A673 (cell line): ENCODE measurements around the gene IGFBPL1. TPM values are rescaled to one million over a fixed set of nuclear protein-coding genes. Genes with fewer than 3 reads are reported as not detected.

ENCODE experiments used
- BruUV-seq: library from RNA; stranded (reverse); fragments of 400-500 nt; replicated peaks from 2 replicates; lab custom pipeline; 2021; lab: Mats Ljungman, UMichigan
- CTCF ChIA-PET: fragments of 300-600 bp; sonication (Branson Sonifier 250); formaldehyde crosslinking; loops from one replicate; lab custom pipeline; 2022; ENCODE audit warnings: antibody characterized with exemption; lab: Charles Lee
- POLR2A ChIA-PET: fragments of 300-600 bp; sonication (Branson Sonifier 250); formaldehyde crosslinking; loops from one replicate; lab custom pipeline; 2022; ENCODE audit warnings: antibody characterized with exemption; ENCODE audit not compliant: low non-redundant PET; lab: Charles Lee
- DNase-seq: peaks from one replicate; pipeline ENCODE4 v3.0.0-alpha.2; 2015; ENCODE audit warnings: low spot score
- H3K27ac ChIP-seq: fragments of 200-600 bp; sonication (generic); 2 replicates; pipeline ENCODE4 v1.5.1; 2016; ENCODE audit warnings: mixed run types, low read depth, mild to moderate bottlenecking, mixed read lengths, antibody characterized with exemption, low read length; ENCODE audit not compliant: poor library complexity, severe bottlenecking
- H3K27me3 ChIP-seq: fragments of 200-600 bp; sonication (generic); replicated peaks from 2 replicates; pipeline ENCODE4 v1.6.1; 2017; ENCODE audit warnings: mixed run types, low read depth, mild to moderate bottlenecking, mixed read lengths, antibody characterized with exemption, low read length; ENCODE audit not compliant: insufficient read depth, poor library complexity
- H3K36me3 ChIP-seq: fragments of 200-600 bp; sonication (generic); 2 replicates; pipeline ENCODE4 v1.6.1; 2016; ENCODE audit warnings: mixed run types, mild to moderate bottlenecking, mixed read lengths, antibody characterized with exemption, low read length; ENCODE audit not compliant: insufficient read depth, poor library complexity, severe bottlenecking
- H3K4me1 ChIP-seq: fragments of 200-600 bp; sonication (generic); 2 replicates; pipeline ENCODE4 v1.6.1; 2017; ENCODE audit warnings: mixed run types, mild to moderate bottlenecking, mixed read lengths, antibody characterized with exemption, low read length; ENCODE audit not compliant: insufficient read depth, poor library complexity, severe bottlenecking
- H3K4me3 ChIP-seq: fragments of 200-600 bp; sonication (generic); 2 replicates; pipeline ENCODE4 v1.5.1; 2016; ENCODE audit warnings: low read depth, mixed run types, mild to moderate bottlenecking, mixed read lengths, low read length; ENCODE audit not compliant: poor library complexity, severe bottlenecking
- H3K9me3 ChIP-seq: fragments of 200-600 bp; sonication (generic); 2 replicates; pipeline ENCODE4 v1.6.1; 2016; ENCODE audit warnings: mixed run types, low read depth, mild to moderate bottlenecking, mixed read lengths, antibody characterized with exemption, low read length; ENCODE audit not compliant: poor library complexity, severe bottlenecking
- EZH2 ChIP-seq: fragments of 200-600 bp; sonication (generic); IDR thresholded peaks from 2 replicates; pipeline ENCODE4 v1.6.1; 2017; ENCODE audit warnings: borderline replicate concordance, low read depth, mild to moderate bottlenecking, mixed read lengths, antibody characterized with exemption, low read length; ENCODE audit not compliant: poor library complexity, severe bottlenecking
- intact Hi-C: fragments of 100-400 bp; cut with micrococcal nuclease; formaldehyde crosslinking; loops from one replicate; pipeline ENCODE4 v1.10.0; 2022; ENCODE audit not compliant: unreplicated experiment
- total RNA-seq: library from RNA; stranded (reverse); gene quantifications from 2 replicates; pipeline ENCODE4 v1.2.3, GENCODE V29; 2021
- TF ChIP-seq, protein P1 (sequence below): fragments of 300-800, 200-600 bp; sonication (generic); conservative IDR thresholded peaks from 2 replicates; pipeline ENCODE4 v1.5.1; 2017; ENCODE audit warnings: low read depth, mild to moderate bottlenecking, antibody characterized with exemption, low read length, moderate library complexity, mixed read lengths

IGFBPL1 gene
- total RNA-seq, 1 experiment from 2014 or later: 0.90 TPM

DNA sequence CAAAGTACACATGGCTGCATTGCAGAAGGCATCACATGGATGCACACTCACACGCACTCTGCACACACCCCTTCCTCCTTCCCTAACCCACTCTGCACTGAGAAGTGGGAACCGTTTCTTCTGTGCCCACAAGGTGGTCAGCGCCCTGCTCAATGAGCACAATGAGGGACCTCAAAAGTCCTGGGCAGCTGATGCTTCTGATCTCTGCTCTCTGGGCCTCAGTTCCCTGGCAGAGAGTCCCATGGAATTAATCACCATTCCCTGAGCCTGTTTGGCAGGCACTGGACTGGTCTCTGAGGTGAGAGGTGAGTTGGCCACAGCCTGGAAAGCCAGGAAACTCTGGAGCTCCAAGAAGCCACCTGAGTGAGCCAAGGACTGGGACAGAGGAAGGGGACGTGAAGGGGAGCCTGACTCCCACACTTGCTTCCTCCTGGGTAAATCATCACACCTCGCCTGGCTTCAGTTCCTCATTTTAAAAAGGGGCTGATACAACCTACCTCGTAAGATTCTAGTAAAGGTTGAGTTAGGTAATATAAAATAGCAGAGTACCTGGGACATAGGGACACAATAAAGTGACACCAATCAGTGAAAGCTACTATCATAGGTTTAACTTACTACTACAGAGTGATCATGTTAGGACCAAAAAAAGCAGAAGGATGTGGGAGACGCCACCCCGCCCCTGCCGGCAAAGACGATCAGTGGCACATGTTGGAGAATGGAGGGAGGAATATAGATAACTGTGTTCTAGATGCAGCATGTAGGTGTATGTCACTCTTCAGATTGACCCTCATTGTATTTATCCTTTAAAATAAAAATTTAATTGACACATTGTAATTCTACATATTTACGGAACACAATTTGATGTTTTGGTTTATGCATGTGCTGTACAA is 21.1 kb upstream of the IGFBPL1 start:
- no peak for DNase-seq
- Histone ChIP-seq H3K36me3 (no peaks in the 10 kb centered on the region), H3K9me3 (peaks cover under 1% of the 10 kb centered on the region), H3K27me3 (peaks cover 20% of the 10 kb centered on the region), H3K27ac (no peak overlapping the region), H3K4me3 (no peak overlapping the region), H3K4me1 (no peaks in the 10 kb centered on the region)
- BruUV-seq: no TSS peak
- TF ChIP-seq, protein P1, sequence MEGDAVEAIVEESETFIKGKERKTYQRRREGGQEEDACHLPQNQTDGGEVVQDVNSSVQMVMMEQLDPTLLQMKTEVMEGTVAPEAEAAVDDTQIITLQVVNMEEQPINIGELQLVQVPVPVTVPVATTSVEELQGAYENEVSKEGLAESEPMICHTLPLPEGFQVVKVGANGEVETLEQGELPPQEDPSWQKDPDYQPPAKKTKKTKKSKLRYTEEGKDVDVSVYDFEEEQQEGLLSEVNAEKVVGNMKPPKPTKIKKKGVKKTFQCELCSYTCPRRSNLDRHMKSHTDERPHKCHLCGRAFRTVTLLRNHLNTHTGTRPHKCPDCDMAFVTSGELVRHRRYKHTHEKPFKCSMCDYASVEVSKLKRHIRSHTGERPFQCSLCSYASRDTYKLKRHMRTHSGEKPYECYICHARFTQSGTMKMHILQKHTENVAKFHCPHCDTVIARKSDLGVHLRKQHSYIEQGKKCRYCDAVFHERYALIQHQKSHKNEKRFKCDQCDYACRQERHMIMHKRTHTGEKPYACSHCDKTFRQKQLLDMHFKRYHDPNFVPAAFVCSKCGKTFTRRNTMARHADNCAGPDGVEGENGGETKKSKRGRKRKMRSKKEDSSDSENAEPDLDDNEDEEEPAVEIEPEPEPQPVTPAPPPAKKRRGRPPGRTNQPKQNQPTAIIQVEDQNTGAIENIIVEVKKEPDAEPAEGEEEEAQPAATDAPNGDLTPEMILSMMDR: no peak
- no peak for TF ChIP-seq EZH2
- POLR2A ChIA-PET: no interaction called here
- CTCF ChIA-PET: no interaction called here
- intact Hi-C loops: loop anchor here (10.0 kb wide), 1 partner anchor 149 kb away; no protein-coding TSS in a partner anchor

GRCh38 chr9:38443597-38443996 is 19.3 kb upstream of the IGFBPL1 start:
- H3K27me3 ChIP-seq: peaks cover 20% of the 10 kb centered on the region
- no TSS peak for BruUV-seq
- ChIA-PET CTCF (no interaction called here), POLR2A (no interaction called here)
- TF ChIP-seq, protein P1: no peak
- TF ChIP-seq EZH2: no peak
- H3K4me1 ChIP-seq: no peaks in the 10 kb centered on the region
- no peak overlapping the region for H3K27ac ChIP-seq
- no peaks in the 10 kb centered on the region for H3K36me3 ChIP-seq
- intact Hi-C loops: loop anchor here (10.0 kb wide), 1 partner anchor 151 kb away; no protein-coding TSS in a partner anchor
- DNase-seq: no peak
- H3K9me3 ChIP-seq: no peaks in the 10 kb centered on the region
- no peak overlapping the region for H3K4me3 ChIP-seq

- H3K27me3 ChIP-seq: peaks cover 20% of the 10 kb centered on the region
- CTCF ChIA-PET: no interaction called here
- no TSS peak for BruUV-seq
- intact Hi-C loops: loop anchor here (10.0 kb wide), 1 partner anchor 152 kb away; no protein-coding TSS in a partner anchor
- POLR2A ChIA-PET: interaction anchor here (0.5 kb wide), 1 partner anchor 558 kb away, joined by 11 read pairs; no protein-coding TSS in a partner anchor
- DNase-seq: no peak
- no peak for TF ChIP-seq EZH2
- TF ChIP-seq, protein P1: no peak
- H3K4me1 ChIP-seq: no peaks in the 10 kb centered on the region
- no peaks in the 10 kb centered on the region for H3K36me3 ChIP-seq
- H3K4me3 ChIP-seq: no peak overlapping the region
- no peaks in the 10 kb centered on the region for H3K9me3 ChIP-seq
- no peak overlapping the region for H3K27ac ChIP-seq
Observed at GRCh38 chr9:38443181-38443580, 18.9 kb upstream of the IGFBPL1 start.
